Liver (tissue), 9 donors: ENCODE measurements around the gene TUFT1. TPM values are rescaled to one million over a fixed set of nuclear protein-coding genes. Genes with fewer than 3 reads are reported as not detected.

Experiments
- DNase-seq: peaks from one replicate; pipeline ENCODE4 v3.0.0-alpha.2; 2017; ENCODE audit warnings: low spot score
- H3K27ac ChIP-seq, 2 donors: one replicate each; pipeline ENCODE4 v1.7.0; 2013; ENCODE audit warnings: inconsistent platforms in 2 of 2, low read length in 2 of 2, control low read depth in 1 of 2, low read depth in 1 of 2, mild to moderate bottlenecking in 1 of 2
- H3K27me3 ChIP-seq, 4 donors: one replicate each; pipeline versions ENCODE4 v1.6.1 to v1.7.0; 2013; ENCODE audit warnings: low read length in 3 of 4, inconsistent platforms in 1 of 4, mild to moderate bottlenecking in 1 of 4, moderate library complexity in 1 of 4; ENCODE audit not compliant: control insufficient read depth in 4 of 4, insufficient read depth in 4 of 4
- H3K36me3 ChIP-seq, 4 donors: one replicate each; pipeline versions ENCODE4 v1.6.1 to v1.7.0; 2013; ENCODE audit warnings: low read length in 3 of 4, mild to moderate bottlenecking in 3 of 4, low read depth in 1 of 4, moderate library complexity in 1 of 4; ENCODE audit not compliant: control insufficient read depth in 4 of 4, insufficient read depth in 3 of 4
- H3K4me1 ChIP-seq, 4 donors: one replicate each; pipeline versions ENCODE4 v1.6.1 to v1.7.0; 2013; ENCODE audit warnings: low read length in 3 of 4, mild to moderate bottlenecking in 3 of 4, moderate library complexity in 1 of 4; ENCODE audit not compliant: control insufficient read depth in 4 of 4, insufficient read depth in 4 of 4
- H3K4me3 ChIP-seq, 3 donors: one replicate each; pipeline versions ENCODE4 v1.6.1 to v1.7.0; 2013; ENCODE audit warnings: low read length in 3 of 3, control low read depth in 1 of 3, low read depth in 1 of 3, mild to moderate bottlenecking in 1 of 3
- H3K9ac ChIP-seq, 2 donors: one replicate each; pipeline ENCODE4 v1.7.0; 2013; ENCODE audit warnings: low read length in 2 of 2, mild to moderate bottlenecking in 2 of 2, moderate library complexity in 2 of 2, control low read depth in 1 of 2, low read depth in 1 of 2
- H3K9me3 ChIP-seq, 4 donors: one replicate each; pipeline versions ENCODE4 v1.6.1 to v1.7.0; 2013; ENCODE audit warnings: low read length in 3 of 4; ENCODE audit not compliant: control insufficient read depth in 4 of 4
- ATF3 ChIP-seq: IDR thresholded peaks from 2 replicates; pipeline ENCODE4 v1.6.1; 2016; ENCODE audit warnings: antibody characterized with exemption
- CTCF ChIP-seq: fragments of 150-350 bp; IDR thresholded peaks from 2 replicates; pipeline ENCODE4 v1.5.1; 2017; ENCODE audit warnings: improper control_type of control experiment, low read depth, low read length; ENCODE audit not compliant: missing input control
- EGR1 ChIP-seq, 2 donors: IDR thresholded peaks; 2 replicates each; pipeline ENCODE4 v1.6.1; 2016 to 2018; ENCODE audit warnings: antibody characterized with exemption in 2 of 2, low read depth in 2 of 2
- FOXA1 ChIP-seq: IDR thresholded peaks from 2 replicates; pipeline ENCODE4 v1.6.1; 2016; ENCODE audit warnings: antibody characterized with exemption
- FOXA2 ChIP-seq: IDR thresholded peaks from 2 replicates; pipeline ENCODE4 v1.6.1; 2016; ENCODE audit warnings: antibody characterized with exemption
- GABPA ChIP-seq, 2 donors: IDR thresholded peaks in 1 of 2; conservative IDR thresholded peaks in 1 of 2; 2 replicates each; pipeline ENCODE4 v1.6.1; 2016; ENCODE audit warnings: antibody characterized with exemption in 2 of 2, mild to moderate bottlenecking in 1 of 2, moderate library complexity in 1 of 2
- HNF4A ChIP-seq, 2 donors: conservative IDR thresholded peaks; 2 replicates each; pipeline ENCODE4 v1.6.1; 2016; ENCODE audit warnings: antibody characterized with exemption in 2 of 2, mild to moderate bottlenecking in 2 of 2
- HNF4G ChIP-seq: IDR thresholded peaks from 2 replicates; pipeline ENCODE4 v1.6.1; 2016; ENCODE audit warnings: antibody characterized with exemption
- JUND ChIP-seq, 2 donors: IDR thresholded peaks; 2 replicates each; pipeline ENCODE4 v1.6.1; 2016; ENCODE audit warnings: antibody characterized with exemption in 2 of 2
- MAX ChIP-seq: IDR thresholded peaks from 2 replicates; pipeline ENCODE4 v1.6.1; 2016; ENCODE audit warnings: antibody characterized with exemption
- NR2F2 ChIP-seq: IDR thresholded peaks from 2 replicates; pipeline ENCODE4 v1.6.1; 2016; ENCODE audit warnings: antibody characterized with exemption
- RAD21 ChIP-seq, 2 donors: IDR thresholded peaks; 2 replicates each; pipeline ENCODE4 v1.6.1; 2016; ENCODE audit warnings: antibody characterized with exemption in 2 of 2, mild to moderate bottlenecking in 2 of 2
- REST ChIP-seq: IDR thresholded peaks from 2 replicates; pipeline ENCODE4 v1.6.1; 2016; ENCODE audit warnings: antibody characterized with exemption, mild to moderate bottlenecking
- RXRA ChIP-seq, 2 donors: IDR thresholded peaks; 2 replicates each; pipeline ENCODE4 v1.6.1; 2017 to 2018; ENCODE audit warnings: antibody characterized with exemption in 2 of 2, mild to moderate bottlenecking in 1 of 2
- SP1 ChIP-seq: IDR thresholded peaks from 2 replicates; pipeline ENCODE4 v1.6.1; 2018; ENCODE audit warnings: antibody characterized with exemption, mild to moderate bottlenecking
- TAF1 ChIP-seq: conservative IDR thresholded peaks from 2 replicates; pipeline ENCODE4 v1.6.1; 2016; ENCODE audit warnings: antibody characterized with exemption, mild to moderate bottlenecking
- YY1 ChIP-seq: IDR thresholded peaks from 2 replicates; pipeline ENCODE4 v1.6.1; 2016; ENCODE audit warnings: antibody characterized with exemption, mild to moderate bottlenecking
- ZBTB33 ChIP-seq: IDR thresholded peaks from 2 replicates; pipeline ENCODE4 v1.6.1; 2016; ENCODE audit warnings: antibody characterized with exemption
- WGBS: extraction: QIAGEN DNeasy Blood & Tissue Kit; methylation state at CpG from one replicate; pipeline ENCODE4 v1.1.7; 2013; 5-methylcytosine and 5-hydroxymethylcytosine counted together
- polyA plus RNA-seq, 2 donors: library from polyadenylated mRNA; stranded (reverse) in 1 of 2; unstranded in 1 of 2; fragments of 200-250 nt in 1 of 2; fragments of >200 nt in 1 of 2; fragmentation: Nextera tagmentation in 1 of 2; extraction: Ambion mirVana in 1 of 2; gene quantifications; one replicate each; pipeline versions ENCODE4 v1.2.1 to v1.2.3, GENCODE V29; 2013 to 2015
- total RNA-seq, 2 donors: library from RNA; depleted of rRNA; stranded (reverse); fragments of >200 nt; gene quantifications; one replicate each; pipeline ENCODE4 v1.2.3, GENCODE V29; 2014
- donor health status: healthy.
- donor health status: healthy.
- donor health status: healthy.
- donor health status: healthy.
- donor health status: healthy.

TUFT1 gene
- total and polyA plus RNA-seq, 4 donors: 1.7 to 4.8 (median 3.0) TPM

- peak; percentile 100 for TF ChIP-seq MAX
- peak; percentile 18 to 78 for TF ChIP-seq GABPA (IDR thresholded peaks at IDR 0.05 in 1 of 2, conservative IDR thresholded peaks at IDR 0.05 in 1 of 2)
- peak; percentile 96 to 99 for TF ChIP-seq RXRA (IDR thresholded peaks at IDR 0.05)
- peak; percentile 81 for TF ChIP-seq ZBTB33
- peak; percentile 49 to 68 for TF ChIP-seq RAD21 (IDR thresholded peaks at IDR 0.05)
- TF ChIP-seq FOXA2: no peak
- TF ChIP-seq NR2F2: peak; percentile 40
- TF ChIP-seq JUND (IDR thresholded peaks at IDR 0.05): peak; percentile 79 to 96
- TF ChIP-seq REST: peak; percentile 64
- peak; percentile 89 to 98 for TF ChIP-seq EGR1 (IDR thresholded peaks at IDR 0.05; ENCODE audit: low read depth in 2 of 2)
- peak; percentile 95 for TF ChIP-seq SP1
- peak; percentile 99 for TF ChIP-seq ATF3
- peak; percentile 92 for TF ChIP-seq HNF4G
- TF ChIP-seq HNF4A (conservative IDR thresholded peaks at IDR 0.05): peak; percentile 96
- no peak for TF ChIP-seq CTCF
- TF ChIP-seq YY1: peak; percentile 88
- TF ChIP-seq TAF1: no peak
- TF ChIP-seq FOXA1: peak; percentile 84
- Histone ChIP-seq H3K4me3 (no peak overlapping the region), H3K36me3 (no peaks in the 10 kb centered on the region), H3K9ac (no peak overlapping the region), H3K9me3 (no peaks in the 10 kb centered on the region), H3K4me1 (peaks cover 5 to 13% (median 10%) of the 10 kb centered on the region in 4 donors), H3K27ac (peak overlapping the region; percentile 77 to 81), H3K27me3 (no peaks in the 10 kb centered on the region)
- 29% methylated on average over 7 of the region's 7 CpGs for WGBS
- no peak for DNase-seq
Measured at GRCh38 chr1:151547119-151547899, 7.2 kb downstream of the TUFT1 start.
